Measurements from ENCODE around the gene MRPL2. TPM values are rescaled to one million over a fixed set of nuclear protein-coding genes. Genes with fewer than 3 reads are reported as not detected.

Gene MRPL2
- total and polyA plus RNA-seq, 4 donors, result 19.6 to 73.9 (median 44.7) TPM

DNA sequence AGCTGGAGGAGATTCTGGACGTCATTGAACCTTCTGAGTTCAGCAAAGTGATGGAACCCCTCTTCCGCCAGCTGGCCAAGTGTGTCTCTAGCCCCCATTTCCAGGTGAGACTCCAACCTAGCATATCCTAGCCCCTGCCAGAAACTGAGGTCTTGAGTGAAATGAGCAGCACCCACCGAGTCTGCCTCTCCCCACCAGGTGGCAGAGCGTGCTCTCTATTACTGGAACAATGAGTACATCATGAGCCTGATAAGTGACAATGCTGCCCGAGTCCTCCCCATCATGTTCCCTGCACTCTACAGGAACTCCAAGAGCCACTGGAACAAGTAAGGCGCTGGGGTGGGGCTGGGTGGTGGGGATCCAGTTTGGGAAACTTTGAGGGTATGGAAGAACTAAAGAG is 50.1 kb downstream of the MRPL2 start:
- H3K27ac ChIP-seq (ENCODE audit: low read depth in 1 of 2, low read length in 2 of 2), result no peak overlapping the region
- WGBS, result 77% methylated on average over 6 of the region's 6 CpGs
- H3K36me3 ChIP-seq (ENCODE audit: control insufficient read depth in 4 of 4, insufficient read depth in 3 of 4, low read depth in 1 of 4, low read length in 3 of 4), result peaks cover 2 to 54% (median 31%) of the 10 kb centered on the region in 4 donors
- TF ChIP-seq, protein P1, sequence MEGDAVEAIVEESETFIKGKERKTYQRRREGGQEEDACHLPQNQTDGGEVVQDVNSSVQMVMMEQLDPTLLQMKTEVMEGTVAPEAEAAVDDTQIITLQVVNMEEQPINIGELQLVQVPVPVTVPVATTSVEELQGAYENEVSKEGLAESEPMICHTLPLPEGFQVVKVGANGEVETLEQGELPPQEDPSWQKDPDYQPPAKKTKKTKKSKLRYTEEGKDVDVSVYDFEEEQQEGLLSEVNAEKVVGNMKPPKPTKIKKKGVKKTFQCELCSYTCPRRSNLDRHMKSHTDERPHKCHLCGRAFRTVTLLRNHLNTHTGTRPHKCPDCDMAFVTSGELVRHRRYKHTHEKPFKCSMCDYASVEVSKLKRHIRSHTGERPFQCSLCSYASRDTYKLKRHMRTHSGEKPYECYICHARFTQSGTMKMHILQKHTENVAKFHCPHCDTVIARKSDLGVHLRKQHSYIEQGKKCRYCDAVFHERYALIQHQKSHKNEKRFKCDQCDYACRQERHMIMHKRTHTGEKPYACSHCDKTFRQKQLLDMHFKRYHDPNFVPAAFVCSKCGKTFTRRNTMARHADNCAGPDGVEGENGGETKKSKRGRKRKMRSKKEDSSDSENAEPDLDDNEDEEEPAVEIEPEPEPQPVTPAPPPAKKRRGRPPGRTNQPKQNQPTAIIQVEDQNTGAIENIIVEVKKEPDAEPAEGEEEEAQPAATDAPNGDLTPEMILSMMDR (IDR thresholded peaks at IDR 0.05; ENCODE audit: low read depth, low read length, missing input control), result peak; percentile 44
- peak; percentile 51 to 75 for TF ChIP-seq RAD21 (IDR thresholded peaks at IDR 0.05)
- no peak for TF ChIP-seq TAF1 (conservative IDR thresholded peaks at IDR 0.05)
- H3K4me3 ChIP-seq (ENCODE audit: low read depth in 1 of 3, low read length in 3 of 3), result no peak overlapping the region
- peaks cover 0 to 15% (median 13%) of the 10 kb centered on the region in 4 donors for H3K4me1 ChIP-seq (ENCODE audit: control insufficient read depth in 4 of 4, insufficient read depth in 4 of 4, low read length in 3 of 4)
- no peaks in the 10 kb centered on the region for H3K27me3 ChIP-seq (ENCODE audit: control insufficient read depth in 4 of 4, insufficient read depth in 4 of 4, low read length in 3 of 4)
- peak; percentile 46 for DNase-seq (ENCODE audit: low spot score)
- no peaks in the 10 kb centered on the region for H3K9me3 ChIP-seq (ENCODE audit: control insufficient read depth in 4 of 4, low read length in 3 of 4)
- H3K9ac ChIP-seq (ENCODE audit: low read depth in 1 of 2, low read length in 2 of 2), result no peak overlapping the region

DNA sequence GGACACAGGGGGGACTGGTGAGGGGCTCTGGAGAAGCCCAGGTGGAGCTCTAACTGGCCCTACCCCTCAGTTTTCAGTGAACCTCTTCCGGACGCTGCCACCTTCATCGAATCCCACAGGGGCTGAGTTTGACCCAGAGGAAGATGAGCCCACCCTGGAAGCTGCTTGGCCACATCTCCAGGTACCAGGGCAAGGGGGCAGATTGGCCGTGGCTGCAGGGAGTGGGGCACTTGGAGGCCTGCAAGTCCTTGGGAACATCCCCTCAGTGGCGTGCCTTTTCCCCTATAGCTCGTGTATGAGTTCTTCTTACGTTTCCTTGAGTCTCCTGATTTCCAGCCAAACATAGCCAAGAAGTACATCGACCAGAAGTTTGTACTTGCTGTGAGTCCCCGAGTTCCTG is 52.1 kb downstream of the MRPL2 start:
- WGBS, result 93% methylated on average over 9 of the region's 9 CpGs
- H3K27ac ChIP-seq (ENCODE audit: low read depth in 1 of 2, low read length in 2 of 2), result no peak overlapping the region
- no peaks in the 10 kb centered on the region for H3K27me3 ChIP-seq (ENCODE audit: control insufficient read depth in 4 of 4, insufficient read depth in 4 of 4, low read length in 3 of 4)
- no peak for DNase-seq (ENCODE audit: low spot score)
- H3K36me3 ChIP-seq (ENCODE audit: control insufficient read depth in 4 of 4, insufficient read depth in 3 of 4, low read depth in 1 of 4, low read length in 3 of 4), result peaks cover 2 to 52% (median 31%) of the 10 kb centered on the region in 4 donors
- H3K4me3 ChIP-seq (ENCODE audit: low read depth in 1 of 3, low read length in 3 of 3), result no peak overlapping the region
- no peaks in the 10 kb centered on the region for H3K9me3 ChIP-seq (ENCODE audit: control insufficient read depth in 4 of 4, low read length in 3 of 4)
- no peak overlapping the region for H3K9ac ChIP-seq (ENCODE audit: low read depth in 1 of 2, low read length in 2 of 2)
- no peak for TF ChIP-seq HNF4A (conservative IDR thresholded peaks at IDR 0.05)
- no peak for TF ChIP-seq FOXA1 (IDR thresholded peaks at IDR 0.05)
- no peak for TF ChIP-seq RAD21 (IDR thresholded peaks at IDR 0.05)
- TF ChIP-seq, protein P2, sequence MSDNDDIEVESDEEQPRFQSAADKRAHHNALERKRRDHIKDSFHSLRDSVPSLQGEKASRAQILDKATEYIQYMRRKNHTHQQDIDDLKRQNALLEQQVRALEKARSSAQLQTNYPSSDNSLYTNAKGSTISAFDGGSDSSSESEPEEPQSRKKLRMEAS (IDR thresholded peaks at IDR 0.05), result no peak
- TF ChIP-seq, protein P3, sequence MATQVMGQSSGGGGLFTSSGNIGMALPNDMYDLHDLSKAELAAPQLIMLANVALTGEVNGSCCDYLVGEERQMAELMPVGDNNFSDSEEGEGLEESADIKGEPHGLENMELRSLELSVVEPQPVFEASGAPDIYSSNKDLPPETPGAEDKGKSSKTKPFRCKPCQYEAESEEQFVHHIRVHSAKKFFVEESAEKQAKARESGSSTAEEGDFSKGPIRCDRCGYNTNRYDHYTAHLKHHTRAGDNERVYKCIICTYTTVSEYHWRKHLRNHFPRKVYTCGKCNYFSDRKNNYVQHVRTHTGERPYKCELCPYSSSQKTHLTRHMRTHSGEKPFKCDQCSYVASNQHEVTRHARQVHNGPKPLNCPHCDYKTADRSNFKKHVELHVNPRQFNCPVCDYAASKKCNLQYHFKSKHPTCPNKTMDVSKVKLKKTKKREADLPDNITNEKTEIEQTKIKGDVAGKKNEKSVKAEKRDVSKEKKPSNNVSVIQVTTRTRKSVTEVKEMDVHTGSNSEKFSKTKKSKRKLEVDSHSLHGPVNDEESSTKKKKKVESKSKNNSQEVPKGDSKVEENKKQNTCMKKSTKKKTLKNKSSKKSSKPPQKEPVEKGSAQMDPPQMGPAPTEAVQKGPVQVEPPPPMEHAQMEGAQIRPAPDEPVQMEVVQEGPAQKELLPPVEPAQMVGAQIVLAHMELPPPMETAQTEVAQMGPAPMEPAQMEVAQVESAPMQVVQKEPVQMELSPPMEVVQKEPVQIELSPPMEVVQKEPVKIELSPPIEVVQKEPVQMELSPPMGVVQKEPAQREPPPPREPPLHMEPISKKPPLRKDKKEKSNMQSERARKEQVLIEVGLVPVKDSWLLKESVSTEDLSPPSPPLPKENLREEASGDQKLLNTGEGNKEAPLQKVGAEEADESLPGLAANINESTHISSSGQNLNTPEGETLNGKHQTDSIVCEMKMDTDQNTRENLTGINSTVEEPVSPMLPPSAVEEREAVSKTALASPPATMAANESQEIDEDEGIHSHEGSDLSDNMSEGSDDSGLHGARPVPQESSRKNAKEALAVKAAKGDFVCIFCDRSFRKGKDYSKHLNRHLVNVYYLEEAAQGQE (IDR thresholded peaks at IDR 0.05), result no peak
- TF ChIP-seq JUND (IDR thresholded peaks at IDR 0.05), result no peak
- TF ChIP-seq GABPA (IDR thresholded peaks at IDR 0.05 in 1 of 2, conservative IDR thresholded peaks at IDR 0.05 in 1 of 2), result no peak
- TF ChIP-seq NR2F2 (IDR thresholded peaks at IDR 0.05), result no peak
- TF ChIP-seq SP1 (IDR thresholded peaks at IDR 0.05), result no peak
- TF ChIP-seq RXRA (IDR thresholded peaks at IDR 0.05), result no peak
- no peak for TF ChIP-seq TAF1 (conservative IDR thresholded peaks at IDR 0.05)
- TF ChIP-seq, protein P4, sequence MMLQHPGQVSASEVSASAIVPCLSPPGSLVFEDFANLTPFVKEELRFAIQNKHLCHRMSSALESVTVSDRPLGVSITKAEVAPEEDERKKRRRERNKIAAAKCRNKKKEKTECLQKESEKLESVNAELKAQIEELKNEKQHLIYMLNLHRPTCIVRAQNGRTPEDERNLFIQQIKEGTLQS (IDR thresholded peaks at IDR 0.05), result no peak
- no peak for TF ChIP-seq YY1 (IDR thresholded peaks at IDR 0.05)
- TF ChIP-seq FOXA2 (IDR thresholded peaks at IDR 0.05), result no peak
- TF ChIP-seq, protein P5, sequence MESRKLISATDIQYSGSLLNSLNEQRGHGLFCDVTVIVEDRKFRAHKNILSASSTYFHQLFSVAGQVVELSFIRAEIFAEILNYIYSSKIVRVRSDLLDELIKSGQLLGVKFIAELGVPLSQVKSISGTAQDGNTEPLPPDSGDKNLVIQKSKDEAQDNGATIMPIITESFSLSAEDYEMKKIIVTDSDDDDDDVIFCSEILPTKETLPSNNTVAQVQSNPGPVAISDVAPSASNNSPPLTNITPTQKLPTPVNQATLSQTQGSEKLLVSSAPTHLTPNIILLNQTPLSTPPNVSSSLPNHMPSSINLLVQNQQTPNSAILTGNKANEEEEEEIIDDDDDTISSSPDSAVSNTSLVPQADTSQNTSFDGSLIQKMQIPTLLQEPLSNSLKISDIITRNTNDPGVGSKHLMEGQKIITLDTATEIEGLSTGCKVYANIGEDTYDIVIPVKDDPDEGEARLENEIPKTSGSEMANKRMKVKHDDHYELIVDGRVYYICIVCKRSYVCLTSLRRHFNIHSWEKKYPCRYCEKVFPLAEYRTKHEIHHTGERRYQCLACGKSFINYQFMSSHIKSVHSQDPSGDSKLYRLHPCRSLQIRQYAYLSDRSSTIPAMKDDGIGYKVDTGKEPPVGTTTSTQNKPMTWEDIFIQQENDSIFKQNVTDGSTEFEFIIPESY (IDR thresholded peaks at IDR 0.05), result no peak
- TF ChIP-seq HNF4G (IDR thresholded peaks at IDR 0.05), result no peak
- TF ChIP-seq, protein P1 (IDR thresholded peaks at IDR 0.05; ENCODE audit: low read depth, low read length, missing input control), result no peak
- no peak for TF ChIP-seq EGR1 (IDR thresholded peaks at IDR 0.05; ENCODE audit: low read depth in 2 of 2)
- H3K4me1 ChIP-seq (ENCODE audit: control insufficient read depth in 4 of 4, insufficient read depth in 4 of 4, low read length in 3 of 4), result peaks cover 0 to under 1% (median 0%) of the 10 kb centered on the region in 4 donors

Data from liver (tissue), 9 donors.